Peyer's patch (tissue), 4 donors: ENCODE data around the gene RCC2. TPM values are rescaled to one million over a fixed set of nuclear protein-coding genes. Genes with fewer than 3 reads are reported as not detected.
"Not testable (repeated sequence)": the region's sequence is repeated elsewhere in the genome, so short reads cannot be mapped to it uniquely, and the experiment has no call there.

Experiments used
- DNase-seq, 3 donors: peaks; one replicate each; pipeline ENCODE4 v3.0.0-alpha.2; 2017 to 2019
- H3K27ac ChIP-seq, 4 donors: fragments of 200-600 bp; sonication (generic); one replicate each; pipeline ENCODE4 v1.5.1; 2016 to 2019
- H3K27me3 ChIP-seq, 2 donors: fragments of 200-600 bp; sonication (generic); one replicate each; pipeline ENCODE4 v1.5.1; 2019
- H3K36me3 ChIP-seq, 3 donors: fragments of 200-600 bp; sonication (generic); one replicate each; pipeline ENCODE4 v1.5.1; 2016 to 2019
- H3K4me1 ChIP-seq, 4 donors: fragments of 200-600 bp; sonication (generic); one replicate each; pipeline ENCODE4 v1.5.1; 2016 to 2019
- H3K4me3 ChIP-seq, 4 donors: fragments of 200-600 bp; sonication (generic); 1 replicate in 3 of 4; 2 replicates in 1 of 4; pipeline ENCODE4 v1.5.1; 2016 to 2019; ENCODE audit warnings: mild to moderate bottlenecking in 1 of 4
- H3K9me3 ChIP-seq, 4 donors: fragments of 200-600 bp; sonication (generic); one replicate each; pipeline ENCODE4 v1.5.1; 2016 to 2019; ENCODE audit warnings: mild to moderate bottlenecking in 1 of 4
- CTCF ChIP-seq, 6 experiments: fragments of 450-650 bp in 4 of 6; fragments of 200-600 bp in 2 of 6; sonication (generic) in 1 of 6; IDR thresholded peaks; one replicate each; pipeline ENCODE4 v1.5.1; 2017 to 2019; ENCODE audit warnings: antibody characterized with exemption in 6 of 6, mild to moderate bottlenecking in 3 of 6, moderate library complexity in 1 of 6
- POLR2A ChIP-seq, 2 donors: fragments of 450-650 bp; IDR thresholded peaks; one replicate each; pipeline ENCODE4 v1.5.1; 2017; ENCODE audit warnings: antibody characterized with exemption in 2 of 2, mild to moderate bottlenecking in 2 of 2, moderate library complexity in 2 of 2
- total RNA-seq, 4 donors: library from RNA; depleted of rRNA; stranded (reverse); fragments of >200 nt; gene quantifications; one replicate each; pipeline ENCODE4 v1.1.0, GENCODE V29; 2016

Gene RCC2
- total RNA-seq = 10 to 100 TPM; 22.9 to 54.5 (median 34.9) TPM

- TF ChIP-seq CTCF (IDR thresholded peaks at IDR 0.05) (peak in 2 of 6 experiments; percentile 8 to 26), POLR2A (IDR thresholded peaks at IDR 0.05) (no peak)
- peak; percentile 62 to 81 (median 77) for DNase-seq
- H3K9me3 ChIP-seq = no peaks in the 10 kb centered on the region
- no peaks in the 10 kb centered on the region for H3K36me3 ChIP-seq
- H3K4me1 ChIP-seq = peaks cover 0 to 17% (median 9%) of the 10 kb centered on the region in 4 donors
- peak within 1 kb of the TSS; percentile 65 to 96 (median 79) for H3K4me3 ChIP-seq
- peak within 1 kb of the TSS; percentile 86 to 94 (median 90) for H3K27ac ChIP-seq
- H3K27me3 ChIP-seq = no peaks in the 10 kb centered on the region
These were observed at the start of gene RCC2 for GRCh38 chr1:17439250-17440073. RCC2 (minus strand) TSS chr1:17439677; CDS start chr1:17438514, 1,163 bp downstream.

- Histone ChIP-seq H3K4me1 (no peaks in the 10 kb centered on the region), H3K4me3 (no peak overlapping the region), H3K27me3 (no peaks in the 10 kb centered on the region), H3K9me3 (no peaks in the 10 kb centered on the region), H3K36me3 (no peaks in the 10 kb centered on the region), H3K27ac (no peak overlapping the region)
- no peak for DNase-seq
- TF ChIP-seq CTCF (IDR thresholded peaks at IDR 0.05) (no peak), POLR2A (IDR thresholded peaks at IDR 0.05) (no peak)
These were observed 46.8 kb upstream of the RCC2 start for GRCh38 chr1:17486242-17486641.

DNA sequence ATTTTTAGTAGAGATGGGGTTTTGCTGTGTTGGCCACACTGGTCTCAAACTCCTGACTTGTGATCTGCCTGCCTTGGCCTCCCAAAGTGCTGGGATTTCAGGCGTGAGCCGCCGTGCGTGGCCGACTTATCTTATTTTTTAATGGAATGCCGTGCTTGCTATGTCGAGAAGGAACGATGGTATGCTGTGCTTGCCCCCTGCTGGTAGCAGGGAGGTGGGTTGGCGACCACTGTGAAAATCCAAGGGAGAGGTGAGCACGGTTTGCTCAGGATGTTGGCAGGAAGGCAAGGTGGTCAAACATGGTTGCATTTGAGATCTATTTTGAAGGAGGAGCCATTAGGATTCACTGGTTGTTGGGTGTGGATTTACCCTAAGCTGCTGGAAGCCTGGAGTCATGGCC lies 45.8 kb upstream of the RCC2 start:
- no peak for DNase-seq

DNA sequence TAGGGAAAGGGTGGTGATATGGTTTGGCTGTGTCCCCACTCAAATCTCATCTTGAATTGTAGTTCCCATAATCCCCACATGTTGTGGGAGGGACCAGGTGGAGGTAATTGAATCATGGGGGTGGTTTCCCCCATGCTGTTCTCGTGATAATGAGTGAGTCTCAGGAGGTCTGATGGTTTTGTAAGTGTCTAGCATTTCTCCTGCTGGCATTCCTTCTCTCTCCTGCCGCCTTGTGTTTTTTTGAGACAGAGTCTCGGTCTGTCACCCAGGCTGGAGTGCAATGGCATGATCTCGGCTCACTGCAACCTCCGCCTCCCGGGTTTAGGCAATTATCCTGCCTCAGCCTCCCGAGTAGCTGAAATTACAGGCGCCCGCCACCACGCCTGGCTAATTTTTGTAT lies 42.5 kb upstream of the RCC2 start:
- H3K4me3 ChIP-seq, H3K36me3 ChIP-seq, H3K27me3 ChIP-seq: not testable (repeated sequence)

More for the DNA sequence above, 45.8 kb upstream of the RCC2 start:
- Histone ChIP-seq H3K4me3 (no peak overlapping the region), H3K27ac (no peak overlapping the region), H3K4me1 (no peaks in the 10 kb centered on the region), H3K36me3 (no peaks in the 10 kb centered on the region), H3K9me3 (no peaks in the 10 kb centered on the region), H3K27me3 (no peaks in the 10 kb centered on the region)
- TF ChIP-seq POLR2A (IDR thresholded peaks at IDR 0.05) = no peak
- TF ChIP-seq CTCF (IDR thresholded peaks at IDR 0.05) = peak in 2 of 6 experiments; percentile 18 to 27

DNA sequence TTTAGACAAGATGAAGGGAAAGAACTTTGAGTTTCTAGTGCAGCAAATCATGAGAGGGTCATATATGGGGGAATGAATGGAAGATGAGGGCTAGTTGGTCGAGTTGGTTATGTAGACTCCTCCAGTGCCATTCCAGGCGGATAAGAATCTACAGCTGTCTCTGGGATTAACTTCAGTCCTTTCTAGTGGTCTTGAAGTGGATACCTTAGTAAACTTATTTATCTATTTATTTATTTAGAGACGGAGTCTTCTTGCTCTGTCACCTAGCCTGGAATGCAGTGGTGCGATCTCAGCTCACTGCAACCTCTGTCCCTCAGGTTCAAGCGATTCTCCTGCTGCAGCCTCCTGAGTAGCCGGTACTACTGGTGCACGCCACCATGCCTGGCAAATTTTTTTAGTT lies 41.4 kb upstream of the RCC2 start:
- H3K4me3 ChIP-seq = no peak overlapping the region
- no peaks in the 10 kb centered on the region for H3K9me3 ChIP-seq
- H3K36me3 ChIP-seq = no peaks in the 10 kb centered on the region
- DNase-seq = no peak
- H3K27ac ChIP-seq = no peak overlapping the region
- no peaks in the 10 kb centered on the region for H3K4me1 ChIP-seq
- no peak for TF ChIP-seq CTCF (IDR thresholded peaks at IDR 0.05)
- no peak for TF ChIP-seq POLR2A (IDR thresholded peaks at IDR 0.05)
- no peaks in the 10 kb centered on the region for H3K27me3 ChIP-seq

More for the DNA sequence above, 42.5 kb upstream of the RCC2 start:
- not testable (repeated sequence) for H3K27ac ChIP-seq, H3K4me1 ChIP-seq, DNase-seq, H3K9me3 ChIP-seq

GRCh38 chr1:17475752-17476151 lies 36.3 kb upstream of the RCC2 start:
- Histone ChIP-seq H3K27me3 (no peaks in the 10 kb centered on the region), H3K36me3 (no peaks in the 10 kb centered on the region), H3K9me3 (no peaks in the 10 kb centered on the region), H3K4me1 (no peaks in the 10 kb centered on the region), H3K27ac (no peak overlapping the region), H3K4me3 (no peak overlapping the region)
- no peak for TF ChIP-seq POLR2A (IDR thresholded peaks at IDR 0.05)
- TF ChIP-seq CTCF (IDR thresholded peaks at IDR 0.05) = no peak
- no peak for DNase-seq

GRCh38 chr1:17474836-17475555 lies 35.5 kb upstream of the RCC2 start:
- H3K27me3 ChIP-seq, H3K36me3 ChIP-seq, H3K27ac ChIP-seq, H3K4me1 ChIP-seq, H3K4me3 ChIP-seq, H3K9me3 ChIP-seq, DNase-seq: not testable (repeated sequence)
